Lower lobe of right lung (tissue), 2 donors: ENCODE results near the gene TUBB. TPM values are rescaled to one million over a fixed set of nuclear protein-coding genes. Genes with fewer than 3 reads are reported as not detected.

ENCODE experiments used
- ATAC-seq, 2 donors: fragments of 200-7000 bp; cut with Tn5 transposase; one replicate each; pipeline ENCODE4 v1.9.1; 2020 to 2022; ENCODE audit warnings: mild to moderate bottlenecking in 2 of 2, moderate library complexity in 2 of 2
- DNase-seq: peaks from one replicate; pipeline ENCODE4 v3.0.0-alpha.2; 2020
- H3K27ac ChIP-seq: fragments of 200-600 bp; one replicate; pipeline ENCODE4 v1.8.0; 2022
- H3K27me3 ChIP-seq: fragments of 200-600 bp; one replicate; pipeline ENCODE4 v1.8.0; 2022; ENCODE audit warnings: low read depth
- H3K36me3 ChIP-seq: fragments of 200-600 bp; one replicate; pipeline ENCODE4 v1.8.0; 2022; ENCODE audit warnings: mild to moderate bottlenecking
- H3K4me1 ChIP-seq: fragments of 200-600 bp; one replicate; pipeline ENCODE4 v1.8.0; 2022
- H3K4me3 ChIP-seq: fragments of 200-600 bp; one replicate; pipeline ENCODE4 v1.8.0; 2022; ENCODE audit warnings: mild to moderate bottlenecking
- H3K9me3 ChIP-seq: fragments of 200-600 bp; one replicate; pipeline ENCODE4 v1.8.0; 2022
- CTCF ChIP-seq: fragments of 200-600 bp; IDR thresholded peaks from one replicate; pipeline ENCODE4 v1.8.0; 2022; ENCODE audit warnings: antibody characterized with exemption, mild to moderate bottlenecking
- intact Hi-C: fragments of 100-400 bp; cut with DNase I; formaldehyde crosslinking; loops from one replicate; pipeline ENCODE4 v1.11.0; 2022
- total RNA-seq: library from RNA; stranded (reverse); fragmentation: NEBNext Ultra II Directional; extraction: Animal tissue kit (Norgen Biotek cat#: 25700); gene quantifications from one replicate; pipeline ENCODE4 v1.2.1, GENCODE V29; 2021
- donor health status: DM: no; HTN: yes; CAD: no; lungs with severe emphysema.

Gene TUBB
- total RNA-seq, 1 donor from 2014 or later, result 292 TPM

- peaks cover 88% of the 10 kb centered on the region for H3K36me3 ChIP-seq
- ATAC-seq (no peak), DNase-seq (peak; percentile 9)
- no peaks in the 10 kb centered on the region for H3K9me3 ChIP-seq
- intact Hi-C loops, result no loop called here
- H3K27ac ChIP-seq, result no peak overlapping the region
- no peaks in the 10 kb centered on the region for H3K27me3 ChIP-seq
- no peaks in the 10 kb centered on the region for H3K4me1 ChIP-seq
- no peak overlapping the region for H3K4me3 ChIP-seq
- TF ChIP-seq CTCF, result no peak
These were observed 10.9 kb upstream of the TUBB start for GRCh38 chr6:30709101-30709868.

GRCh38 chr6:30711758-30712380, 8.3 kb upstream of the TUBB start:
- intact Hi-C loops, result no loop called here
- Histone ChIP-seq H3K4me3 (no peak overlapping the region), H3K36me3 (peaks cover 82% of the 10 kb centered on the region), H3K4me1 (peaks cover 9% of the 10 kb centered on the region), H3K9me3 (no peaks in the 10 kb centered on the region), H3K27ac (no peak overlapping the region), H3K27me3 (no peaks in the 10 kb centered on the region)
- DNase-seq (peak; percentile 17), ATAC-seq (no peak)
- TF ChIP-seq CTCF, result no peak

- Histone ChIP-seq H3K27ac (no peak overlapping the region), H3K4me3 (no peak overlapping the region), H3K9me3 (no peaks in the 10 kb centered on the region), H3K27me3 (no peaks in the 10 kb centered on the region), H3K36me3 (peaks cover 76% of the 10 kb centered on the region), H3K4me1 (peaks cover 9% of the 10 kb centered on the region)
- DNase-seq (no peak), ATAC-seq (no peak)
- intact Hi-C loops, result no loop called here
- no peak for TF ChIP-seq CTCF
These were observed 7.7 kb upstream of the TUBB start for GRCh38 chr6:30712441-30712945.

GRCh38 chr6:30714263-30714662, 5.9 kb upstream of the TUBB start:
- peaks cover 61% of the 10 kb centered on the region for H3K36me3 ChIP-seq
- TF ChIP-seq CTCF, result no peak
- intact Hi-C loops, result no loop called here
- no peak overlapping the region for H3K27ac ChIP-seq
- no peaks in the 10 kb centered on the region for H3K27me3 ChIP-seq
- no peak for ATAC-seq
- DNase-seq, result no peak
- H3K4me3 ChIP-seq, result no peak overlapping the region
- H3K9me3 ChIP-seq, result no peaks in the 10 kb centered on the region
- H3K4me1 ChIP-seq, result peaks cover 26% of the 10 kb centered on the region

- no peaks in the 10 kb centered on the region for H3K9me3 ChIP-seq
- H3K4me3 ChIP-seq, result peak overlapping the region; percentile 65
- DNase-seq (no peak), ATAC-seq (no peak)
- peaks cover 36% of the 10 kb centered on the region for H3K36me3 ChIP-seq
- peaks cover 33% of the 10 kb centered on the region for H3K4me1 ChIP-seq
- intact Hi-C loops, result no loop called here
- H3K27ac ChIP-seq, result peak overlapping the region; percentile 90
- no peak for TF ChIP-seq CTCF
- H3K27me3 ChIP-seq, result no peaks in the 10 kb centered on the region
These were observed 3.3 kb upstream of the TUBB start for GRCh38 chr6:30716879-30717128.
